Endothelial cell of umbilical vein (primary cell): ENCODE measurements around the gene NRXN3.

Experiments
- CTCF ChIP-seq, 2 donors: IDR thresholded peaks; 1 replicate in 1 of 2; 2 replicates in 1 of 2; pipeline ENCODE4 v1.5.1; 2011; ENCODE audit warnings: low read length in 2 of 2, mild to moderate bottlenecking in 2 of 2, moderate library complexity in 2 of 2, control low read depth in 1 of 2, inconsistent platforms in 1 of 2, low read depth in 1 of 2; ENCODE audit not compliant: insufficient read depth in 1 of 2; ENCODE audit errors: extremely low read depth in 1 of 2
- POLR2A ChIP-seq: IDR thresholded peaks from 2 replicates; pipeline ENCODE4 v1.6.1; 2012; ENCODE audit warnings: low read depth, mild to moderate bottlenecking, control low read depth, low read length

- TF ChIP-seq POLR2A (no peak), CTCF (IDR thresholded peaks at IDR 0.05; ENCODE audit: extremely low read depth in 1 of 2, insufficient read depth in 1 of 2, low read depth in 1 of 2, low read length in 2 of 2) (no peak)
Observed at GRCh38 chr14:79334272-79334671, 1164.1 kb downstream of the NRXN3 start.
